A549 (cell line): ENCODE results near the gene NCLN.

Experiments
- EP300 ChIP-seq, 2 experiments: fragments of >200 bp; sonication (Bioruptor Twin); formaldehyde crosslinking; IDR thresholded peaks; 2 replicates in 1 of 2; 3 replicates in 1 of 2; pipeline ENCODE4 v1.6.1; 2016 to 2017
- RARB ChIP-seq: fragments of 250-450 bp; sonication (Bioruptor Pico); IDR thresholded peaks from 2 replicates; pipeline ENCODE4 v1.8.0; 2021; ENCODE audit warnings: mild to moderate bottlenecking, moderate library complexity
- RFX5 ChIP-seq: fragments of 450-650 bp; IDR thresholded peaks from 2 replicates; pipeline ENCODE4 v1.7.1; 2014; ENCODE audit warnings: antibody characterized with exemption, mild to moderate bottlenecking, moderate library complexity

DNA sequence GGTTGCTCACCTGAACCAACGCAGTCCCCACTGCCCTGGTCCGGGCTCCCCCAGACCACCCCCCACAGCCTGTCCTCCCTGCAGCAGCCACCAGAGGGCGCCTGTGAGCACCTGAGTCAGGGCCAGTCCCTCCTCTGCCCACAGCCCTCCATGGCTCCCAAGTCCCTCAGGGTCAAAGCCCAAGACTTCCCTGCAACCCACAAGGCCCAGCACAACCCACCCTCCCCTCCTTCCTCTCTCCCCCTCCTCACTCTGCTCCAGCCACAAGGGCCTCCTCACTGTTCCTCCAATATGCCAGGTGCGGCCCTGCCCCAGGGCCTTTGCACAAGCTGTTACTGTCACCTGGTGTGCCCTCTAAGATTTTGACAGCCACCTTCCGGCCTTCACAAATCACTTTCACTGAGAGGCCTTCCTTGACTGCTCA is 39.0 kb upstream of the NCLN start:
- TF ChIP-seq EP300 (IDR thresholded peaks at IDR 0.05): no peak
- TF ChIP-seq RARB: no peak
- no peak for TF ChIP-seq RFX5
